Measurements from ENCODE around the gene KRTAP2-2.
"Not testable (repeated sequence)": the region's sequence is repeated elsewhere in the genome, so short reads cannot be mapped to it uniquely, and the experiment has no call there.

The KRTAP2-2 gene

GRCh38 chr17:41064301-41064700 is 9.3 kb upstream of the KRTAP2-2 start:
- no peak for DNase-seq (ENCODE audit: low read depth)

- DNase-seq (ENCODE audit: low read depth), result no peak
Observed at GRCh38 chr17:41063449-41063848, 8.4 kb upstream of the KRTAP2-2 start.

GRCh38 chr17:41061964-41062363 is 6.9 kb upstream of the KRTAP2-2 start:
- DNase-seq (ENCODE audit: low read depth), result peak; percentile 97

- peak; percentile 96 for DNase-seq (ENCODE audit: low read depth)
Observed at GRCh38 chr17:41060052-41060604, 5.1 kb upstream of the KRTAP2-2 start, which contains the start of gene KRTAP2-3. KRTAP2-3 (minus strand) TSS chr17:41060114; CDS start chr17:41060050, 64 bp downstream.

- peak; percentile 96 for DNase-seq (ENCODE audit: low read depth)
Observed at GRCh38 chr17:41059276-41060051, 4.4 kb upstream of the KRTAP2-2 start.

GRCh38 chr17:41058741-41059140 is 3.7 kb upstream of the KRTAP2-2 start:
- DNase-seq (ENCODE audit: low read depth), result peak; percentile 58

- DNase-seq (ENCODE audit: low read depth), result no peak
Observed at GRCh38 chr17:41057547-41057946, 2.5 kb upstream of the KRTAP2-2 start.

GRCh38 chr17:41054556-41054955 is 474 bp downstream of the KRTAP2-2 start:
- not testable (repeated sequence) for DNase-seq (ENCODE audit: low read depth)

- no peak for DNase-seq (ENCODE audit: low read depth)
Observed at GRCh38 chr17:41054025-41054424, 1.0 kb downstream of the KRTAP2-2 start.

GRCh38 chr17:41052566-41052965 is 2.5 kb downstream of the KRTAP2-2 start:
- DNase-seq (ENCODE audit: low read depth), result peak; percentile 53

GRCh38 chr17:41049110-41049509 is 5.9 kb downstream of the KRTAP2-2 start:
- peak; percentile 90 for DNase-seq (ENCODE audit: low read depth)

GRCh38 chr17:41048441-41048840 is 6.6 kb downstream of the KRTAP2-2 start:
- peak; percentile 56 for DNase-seq (ENCODE audit: low read depth)

GRCh38 chr17:41046735-41047465 is 8.1 kb downstream of the KRTAP2-2 start, which contains the start of gene KRTAP2-1:
KRTAP2-1 (minus strand) TSS chr17:41047316; CDS start chr17:41047267, 49 bp downstream.
- DNase-seq (ENCODE audit: low read depth), result not testable (repeated sequence)

GRCh38 chr17:41042953-41043352 is 12.1 kb downstream of the KRTAP2-2 start:
- DNase-seq (ENCODE audit: low read depth), result no peak

- DNase-seq (ENCODE audit: low read depth), result not testable (repeated sequence)
Observed at GRCh38 chr17:41040783-41041571, 14.1 kb downstream of the KRTAP2-2 start, which contains the start of gene KRTAP1-1. KRTAP1-1 (minus strand) TSS chr17:41041450; CDS start chr17:41041397, 53 bp downstream.

GRCh38 chr17:41037853-41038350 is 17.1 kb downstream of the KRTAP2-2 start:
- no peak for DNase-seq (ENCODE audit: low read depth)

- DNase-seq (ENCODE audit: low read depth), result not testable (repeated sequence)
Observed at GRCh38 chr17:41034346-41034935, 20.6 kb downstream of the KRTAP2-2 start, which contains the start of gene KRTAP1-3. KRTAP1-3 (minus strand) TSS chr17:41034874; CDS start chr17:41034821, 53 bp downstream.

GRCh38 chr17:41029633-41030245 is 25.3 kb downstream of the KRTAP2-2 start, which contains the start of gene KRTAP1-4:
KRTAP1-4 (minus strand) TSS chr17:41030195; CDS start chr17:41030078, 117 bp downstream.
- no peak for DNase-seq (ENCODE audit: low read depth)

GRCh38 chr17:41026715-41027471 is 28.1 kb downstream of the KRTAP2-2 start, which contains the start of gene KRTAP1-5:
KRTAP1-5 (minus strand) TSS chr17:41027208; CDS start chr17:41027155, 53 bp downstream.
- peak; percentile 89 for DNase-seq (ENCODE audit: low read depth)
